HEK293T (cell line): ENCODE data around the gene SYT13.

Experiments used
- CTCF ChIA-PET: fragments of 350-600 bp; formaldehyde crosslinking; extraction: SDS; loops from one replicate; lab custom pipeline; 2021; ENCODE audit warnings: antibody characterized with exemption, inconsistent platforms; lab: Yijun Ruan, JAX
- POLR2A ChIA-PET: fragments of 350-600 bp; formaldehyde crosslinking; extraction: SDS; loops from one replicate; lab custom pipeline; 2020; ENCODE audit warnings: antibody characterized with exemption, inconsistent platforms; lab: Yijun Ruan, JAX
- DNase-seq: peaks from one replicate; pipeline ENCODE4 v3.0.0; 2012; ENCODE audit warnings: mixed read lengths; ENCODE audit errors: extremely low spot score
- ARNT ChIP-seq: fragments of 450-650 bp; IDR thresholded peaks from 2 replicates; pipeline ENCODE4 v1.6.1; 2017; ENCODE audit warnings: mild to moderate bottlenecking
- BHLHE40 ChIP-seq: fragments of 450-650 bp; IDR thresholded peaks from 2 replicates; pipeline ENCODE4 v1.6.1; 2016; ENCODE audit warnings: mild to moderate bottlenecking, moderate library complexity, borderline replicate concordance
- CTBP1 ChIP-seq: fragments of 450-650 bp; IDR thresholded peaks from 2 replicates; pipeline ENCODE4 v1.6.1; 2016; ENCODE audit warnings: borderline replicate concordance
- ELF4 ChIP-seq: fragments of 450-650 bp; IDR thresholded peaks from 2 replicates; pipeline ENCODE4 v1.6.1; 2017; ENCODE audit warnings: antibody characterized with exemption
- FOXA1 ChIP-seq: fragments of 450-650 bp; IDR thresholded peaks from 2 replicates; pipeline ENCODE4 v1.6.1; 2016; ENCODE audit warnings: mild to moderate bottlenecking
- FOXK2 ChIP-seq: fragments of 450-650 bp; IDR thresholded peaks from 2 replicates; pipeline ENCODE4 v1.6.1; 2016; ENCODE audit warnings: mild to moderate bottlenecking
- FOXM1 ChIP-seq: fragments of 450-650 bp; IDR thresholded peaks from 2 replicates; pipeline ENCODE4 v1.6.1; 2017; ENCODE audit warnings: mild to moderate bottlenecking, borderline replicate concordance
- HDGF ChIP-seq: fragments of 450-650 bp; IDR thresholded peaks from 2 replicates; pipeline ENCODE4 v1.6.1; 2017; ENCODE audit warnings: antibody characterized with exemption, borderline replicate concordance
- L3MBTL2 ChIP-seq: fragments of 450-650 bp; conservative IDR thresholded peaks from 2 replicates; pipeline ENCODE4 v1.6.1; 2016; ENCODE audit warnings: mild to moderate bottlenecking
- LEF1 ChIP-seq: fragments of 450-650 bp; IDR thresholded peaks from 2 replicates; pipeline ENCODE4 v1.6.1; 2017; ENCODE audit warnings: mild to moderate bottlenecking, borderline replicate concordance
- NFRKB ChIP-seq: fragments of 450-650 bp; IDR thresholded peaks from 2 replicates; pipeline ENCODE4 v1.6.1; 2016; ENCODE audit warnings: mild to moderate bottlenecking, moderate library complexity
- PKNOX1 ChIP-seq: fragments of 450-650 bp; IDR thresholded peaks from 2 replicates; pipeline ENCODE4 v1.6.1; 2016
- SP1 ChIP-seq: fragments of 450-650 bp; IDR thresholded peaks from 2 replicates; pipeline ENCODE4 v1.6.1; 2017
- SUZ12 ChIP-seq: fragments of 450-650 bp; IDR thresholded peaks from 2 replicates; pipeline ENCODE4 v1.6.1; 2016; ENCODE audit warnings: mild to moderate bottlenecking
- TARDBP ChIP-seq: fragments of 450-650 bp; IDR thresholded peaks from 2 replicates; pipeline ENCODE4 v1.6.1; 2016
- ZNF384 ChIP-seq: fragments of 450-650 bp; IDR thresholded peaks from 2 replicates; pipeline ENCODE4 v1.6.1; 2016

Gene SYT13

GRCh38 chr11:45323601-45324249 lies 37.6 kb upstream of the SYT13 start:
- CTCF ChIA-PET = interaction anchor here (0.8 kb wide), 1 partner anchor 8 kb away, joined by 3 read pairs; no protein-coding TSS in a partner anchor
- POLR2A ChIA-PET = no interaction called here
- TF ChIP-seq SP1 (no peak), HDGF (no peak), TARDBP (no peak), PKNOX1 (no peak), SUZ12 (no peak), FOXK2 (no peak), NFRKB (no peak), L3MBTL2 (no peak)
- no peak for DNase-seq

GRCh38 chr11:45322891-45323600 lies 36.9 kb upstream of the SYT13 start:
- ChIA-PET POLR2A (no interaction called here), CTCF (interaction anchor here (0.8 kb wide), 2 partner anchors 9 to 19 kb away, joined by 3 read pairs; no protein-coding TSS in a partner anchor)
- no peak for DNase-seq
- TF ChIP-seq FOXK2 (no peak), HDGF (no peak), FOXA1 (no peak), ZNF384 (no peak), L3MBTL2 (no peak), BHLHE40 (no peak), SUZ12 (no peak), CTBP1 (no peak), LEF1 (no peak), FOXM1 (no peak), ARNT (no peak), SP1 (no peak), TARDBP (no peak), NFRKB (no peak), PKNOX1 (no peak)

- CTCF ChIA-PET = interaction anchor here (0.8 kb wide), 1 partner anchor 20 kb away, joined by 3 read pairs; no protein-coding TSS in a partner anchor
- no peak for TF ChIP-seq HDGF
- no peak for TF ChIP-seq LEF1
- no peak for TF ChIP-seq NFRKB
- no peak for TF ChIP-seq PKNOX1
- no peak for DNase-seq
- POLR2A ChIA-PET = no interaction called here
Measured at GRCh38 chr11:45322111-45322705, 36.1 kb upstream of the SYT13 start.

GRCh38 chr11:45321669-45322068 lies 35.5 kb upstream of the SYT13 start:
- no peak for TF ChIP-seq NFRKB
- TF ChIP-seq ZNF384 = no peak
- TF ChIP-seq TARDBP = no peak
- TF ChIP-seq BHLHE40 = no peak
- no peak for TF ChIP-seq FOXM1
- no peak for TF ChIP-seq FOXA1
- no peak for TF ChIP-seq ELF4
- TF ChIP-seq LEF1 = no peak
- no peak for DNase-seq
- ChIA-PET CTCF (no interaction called here), POLR2A (no interaction called here)

GRCh38 chr11:45321031-45321595 lies 35.0 kb upstream of the SYT13 start:
- TF ChIP-seq L3MBTL2 (no peak), SP1 (no peak), NFRKB (no peak), FOXM1 (no peak), FOXK2 (no peak), SUZ12 (no peak), FOXA1 (no peak), LEF1 (no peak), ARNT (no peak), TARDBP (no peak), CTBP1 (no peak), ELF4 (no peak), PKNOX1 (no peak), HDGF (no peak), ZNF384 (no peak), BHLHE40 (no peak)
- no peak for DNase-seq
- ChIA-PET CTCF (interaction anchor here (0.7 kb wide), 1 partner anchor 8 kb away, joined by 4 read pairs; no protein-coding TSS in a partner anchor), POLR2A (no interaction called here)
